HG03469 (cell line): ENCODE data around the gene RABGAP1L.
A peak's percentile ranks its signal among the peaks of the same experiment; 100 is the strongest.

Experiments used
- ATAC-seq: cut with Tn5 transposase; IDR thresholded peaks from one replicate; pipeline ENCODE4 v1.9.1; 2021; ENCODE audit warnings: mild to moderate bottlenecking, moderate library complexity, moderate number of reproducible peaks; ENCODE audit not compliant: unreplicated experiment

Gene RABGAP1L

DNA sequence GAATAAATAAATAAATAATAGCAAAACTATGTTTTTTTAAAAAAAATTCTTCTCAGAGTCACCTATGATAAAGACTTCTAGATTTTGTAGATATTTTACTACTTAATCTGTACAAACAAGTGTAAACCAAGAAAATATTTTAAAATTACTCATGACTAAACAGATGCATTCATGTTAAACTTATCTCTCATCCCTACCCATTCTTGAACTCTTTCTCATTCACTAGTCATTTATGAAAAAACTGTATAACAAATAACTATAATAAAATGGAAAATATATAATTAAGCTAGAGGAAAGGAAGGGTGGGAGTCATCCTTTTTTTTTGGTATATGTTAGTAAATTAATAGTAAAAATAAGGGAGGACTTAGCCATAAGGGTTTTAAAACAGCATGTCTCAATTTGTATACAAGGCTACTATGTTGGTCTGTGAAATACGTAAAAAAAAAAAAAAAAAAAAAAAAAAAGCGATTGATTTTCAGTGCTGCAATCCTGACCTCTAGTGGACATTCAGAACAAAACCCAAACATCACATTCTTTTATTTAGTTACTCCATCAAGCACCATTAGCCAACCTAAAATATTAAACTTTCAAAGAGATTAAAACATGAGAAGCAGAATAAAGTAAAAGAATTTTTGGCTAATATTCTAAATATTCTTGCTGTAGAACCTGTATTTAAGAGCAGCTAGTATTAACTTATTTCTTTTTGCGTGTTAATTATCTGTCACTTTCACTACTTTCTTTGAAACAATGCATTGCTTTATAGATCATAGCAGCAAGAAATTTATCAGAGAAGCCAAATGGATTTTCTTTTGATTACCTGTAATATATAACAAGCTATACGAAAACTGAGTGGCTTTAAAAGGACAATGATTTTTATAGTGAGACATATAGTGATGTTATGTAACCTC, 584.6 kb downstream of the RABGAP1L start:
- no peak for ATAC-seq

DNA sequence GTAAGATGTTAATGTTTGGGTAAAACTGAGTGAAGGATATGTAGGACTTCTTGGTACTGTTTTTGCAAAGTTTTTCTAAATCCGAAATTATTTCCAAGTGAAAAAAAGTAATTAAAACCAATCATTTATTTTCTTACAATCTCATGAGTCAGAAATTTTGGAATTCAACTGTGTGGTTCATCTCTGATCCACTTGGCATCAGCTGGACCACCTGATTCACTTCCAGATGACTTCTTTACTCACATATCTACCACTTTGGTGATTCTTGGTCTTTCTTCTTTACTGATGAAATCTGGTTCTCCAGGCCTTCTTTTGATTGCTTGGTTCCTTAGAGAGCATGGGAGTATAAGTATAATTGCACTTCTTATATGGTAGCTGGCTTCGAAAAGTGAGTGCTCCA, 585.6 kb downstream of the RABGAP1L start:
- no peak for ATAC-seq

DNA sequence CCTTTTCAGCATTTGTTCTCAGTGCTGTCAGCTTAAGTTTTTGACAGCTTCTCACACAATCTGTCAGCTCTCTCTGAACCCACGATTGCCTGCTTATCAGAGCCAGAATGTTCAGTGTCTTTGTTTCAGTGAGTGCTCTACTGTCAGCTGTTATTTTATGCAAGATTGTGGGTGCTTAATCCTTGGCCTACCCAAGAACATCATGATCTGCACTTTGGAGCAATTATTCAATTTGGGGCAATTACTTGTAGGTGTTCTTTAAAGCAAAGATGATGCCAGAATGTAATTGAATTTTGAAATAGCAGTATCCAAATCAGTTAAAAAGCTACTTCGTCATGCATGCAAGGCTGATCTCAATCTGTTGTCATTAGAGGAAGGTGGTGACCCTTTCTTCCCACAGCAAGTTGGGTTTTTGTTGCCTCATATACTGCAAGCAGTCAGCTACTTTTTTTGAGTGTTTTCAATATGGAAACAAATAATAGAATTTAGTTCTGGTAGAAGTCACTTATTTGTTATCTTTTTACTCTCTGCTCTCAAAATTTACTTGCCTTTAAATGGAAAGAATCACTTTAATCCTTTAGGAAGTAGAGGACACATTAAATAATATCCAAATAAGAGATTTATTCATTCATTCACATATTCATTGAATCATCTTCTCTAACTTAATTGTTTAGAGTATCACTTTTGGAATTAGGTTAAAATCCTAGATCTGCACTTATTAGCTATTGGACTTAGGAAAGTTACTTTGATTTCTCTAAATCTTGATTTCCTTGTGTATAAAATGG, 586.9 kb downstream of the RABGAP1L start:
- ATAC-seq: no peak

DNA sequence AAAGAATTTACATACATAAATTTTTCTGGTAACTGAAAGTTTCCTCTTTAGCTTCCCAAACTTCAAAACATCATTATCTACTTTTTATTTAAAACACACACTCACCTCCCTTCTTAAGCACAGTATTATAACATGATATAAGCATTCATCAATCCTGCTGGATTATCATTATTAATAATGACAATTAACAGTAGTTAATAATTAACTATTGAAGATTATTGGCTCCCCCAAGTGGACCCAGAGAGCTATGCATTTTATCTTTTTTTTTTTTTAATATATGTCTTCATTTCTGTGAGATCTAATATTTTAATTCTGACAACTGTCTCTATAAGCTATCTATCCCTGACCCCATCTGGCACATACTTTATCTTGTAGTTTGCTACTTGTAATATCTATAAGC, 588.3 kb downstream of the RABGAP1L start:
- no peak for ATAC-seq

DNA sequence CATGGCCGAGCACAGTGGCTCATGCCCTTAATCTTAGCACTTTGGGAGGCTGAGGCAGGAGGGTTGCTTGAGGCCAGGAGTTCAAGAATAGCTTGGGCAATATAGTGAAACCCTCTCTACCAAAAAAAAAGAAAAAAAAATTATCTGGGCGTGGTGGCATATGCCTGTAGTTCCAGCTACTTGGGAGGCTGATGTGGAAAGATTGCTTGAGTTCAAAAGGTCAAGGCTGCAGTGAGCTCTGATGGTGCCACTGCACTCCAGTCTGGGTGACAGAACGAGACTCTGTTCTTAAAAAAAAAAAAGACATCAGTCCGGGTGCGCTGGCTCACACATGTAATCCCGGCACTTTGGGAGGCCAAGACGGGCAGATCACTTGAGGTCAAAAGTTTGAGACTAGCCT, 589.3 kb downstream of the RABGAP1L start:
- no peak for ATAC-seq

DNA sequence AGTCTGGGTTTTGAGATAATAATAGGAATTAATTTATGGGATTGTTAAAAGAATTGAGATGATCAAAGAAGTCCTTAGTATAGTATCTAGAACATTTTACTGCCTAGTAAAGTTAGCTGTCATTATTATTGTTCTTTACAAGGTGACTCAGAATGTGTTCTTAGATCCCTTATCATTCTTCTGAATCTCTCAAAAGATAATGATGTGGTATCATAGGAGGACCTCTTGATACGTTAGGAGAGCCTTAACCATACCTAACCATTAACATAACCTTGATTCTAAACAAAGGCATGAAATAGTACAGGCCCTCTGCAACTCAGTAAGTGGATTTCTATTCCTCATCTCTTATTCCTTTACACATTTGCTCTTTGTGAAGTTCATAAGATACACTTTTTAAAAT, 593.8 kb downstream of the RABGAP1L start:
- ATAC-seq: no peak

DNA sequence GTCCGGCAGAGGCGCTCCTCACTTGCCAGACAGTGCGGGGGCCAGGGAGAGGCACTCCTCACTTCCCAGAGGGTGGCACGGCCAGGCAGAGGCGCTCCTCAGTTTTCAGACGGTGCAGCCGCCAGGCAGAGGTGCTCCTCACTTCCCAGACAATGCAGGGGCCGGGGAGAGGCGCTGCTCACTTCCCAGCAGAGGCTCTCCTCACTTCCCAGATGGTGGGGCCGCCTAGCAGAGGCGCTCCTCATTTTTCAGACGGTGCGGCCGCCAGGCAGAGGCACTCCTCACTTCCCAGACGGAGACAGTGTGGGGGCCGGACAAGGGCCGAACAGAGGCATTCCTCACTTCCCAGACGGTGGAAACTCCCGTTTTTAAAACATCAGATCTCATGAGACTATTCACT, 602.0 kb downstream of the RABGAP1L start:
- ATAC-seq: no peak

DNA sequence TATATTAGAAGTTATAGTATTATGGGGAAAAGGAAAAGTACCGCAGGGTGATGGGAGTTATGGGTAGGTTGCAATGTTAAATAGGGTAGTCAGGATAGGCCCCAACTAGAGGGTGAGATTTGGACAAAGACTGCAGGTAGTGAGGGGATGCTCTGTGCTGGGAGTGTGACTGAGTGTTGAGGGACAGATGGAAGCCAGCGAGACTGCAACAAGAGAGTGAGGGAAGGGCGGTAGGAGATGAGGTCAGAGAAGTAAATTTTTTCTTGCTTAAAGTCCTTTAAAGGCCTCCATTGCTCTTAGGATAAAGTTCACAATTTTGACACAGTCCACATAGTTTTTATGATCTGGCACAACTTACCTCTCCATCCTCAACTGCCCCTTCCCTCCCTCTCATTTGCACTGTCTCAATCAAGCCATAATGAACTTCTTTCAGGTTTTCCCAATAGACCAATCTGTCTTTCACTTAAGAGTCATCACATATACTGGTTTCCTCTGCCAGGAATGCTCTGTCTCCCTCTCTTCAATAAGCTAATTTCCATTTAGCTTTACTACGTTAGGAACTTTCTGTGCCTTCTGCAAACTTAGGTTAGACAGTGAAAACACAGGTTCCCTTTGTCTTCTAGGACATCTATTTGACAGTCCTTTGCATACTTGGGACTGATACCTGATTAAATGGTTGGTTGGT, 602.7 kb downstream of the RABGAP1L start:
- ATAC-seq: no peak

DNA sequence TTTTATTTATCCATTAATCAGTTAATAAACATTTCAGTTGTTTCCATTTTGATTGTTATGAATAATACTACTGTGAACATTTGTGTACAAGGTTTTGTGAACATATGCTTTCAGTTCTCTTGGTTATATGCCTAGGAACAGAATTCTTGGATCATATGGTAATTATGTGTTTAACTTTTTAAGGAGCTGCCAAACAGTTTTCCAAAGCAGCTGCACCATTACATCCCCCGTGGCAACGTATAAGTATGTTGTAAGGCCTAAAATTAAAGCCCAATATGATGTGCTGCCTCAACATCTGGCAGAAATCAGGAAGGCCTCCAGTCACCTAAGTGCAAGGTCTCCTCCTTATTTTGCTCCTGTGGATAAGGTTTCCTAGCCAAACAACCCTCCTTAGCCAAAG, 604.9 kb downstream of the RABGAP1L start:
- no peak for ATAC-seq

DNA sequence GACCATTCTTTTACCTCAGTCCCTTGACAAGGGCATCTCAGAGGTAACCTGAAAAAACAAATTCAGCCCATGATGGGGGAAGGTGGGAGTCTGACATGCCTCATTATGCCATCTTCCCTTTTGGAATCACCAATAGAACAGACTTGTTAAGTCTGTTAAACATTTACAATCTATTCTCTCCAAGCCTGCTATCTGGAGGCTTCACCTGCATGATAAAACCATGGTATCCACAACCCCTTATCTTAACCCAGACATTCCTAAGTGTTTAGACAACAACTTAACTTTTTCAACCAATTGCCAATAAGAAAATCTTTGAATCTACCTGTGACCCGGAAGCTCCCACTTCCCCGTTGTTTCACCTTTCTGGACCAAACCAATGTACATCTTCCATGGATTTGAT, 607.4 kb downstream of the RABGAP1L start:
- no peak for ATAC-seq

DNA sequence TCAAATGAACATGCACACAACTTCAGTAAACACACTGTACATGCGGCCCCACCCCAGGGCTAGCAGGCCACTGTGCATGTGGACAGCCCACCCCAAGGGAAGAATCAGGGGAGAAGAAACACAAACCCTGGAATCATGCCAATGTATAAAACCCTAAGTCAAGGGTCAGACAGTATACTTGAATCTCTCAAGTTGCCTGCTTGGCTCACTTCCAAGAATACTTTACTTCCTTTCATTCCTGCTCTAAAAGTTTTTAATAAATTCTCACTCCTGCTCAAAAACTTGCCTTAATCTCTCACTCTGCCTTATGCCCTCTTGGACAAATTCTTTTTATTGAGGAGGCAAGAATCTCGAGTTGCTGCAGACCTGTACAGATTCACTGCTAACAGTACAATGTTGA, 609.2 kb downstream of the RABGAP1L start:
- no peak for ATAC-seq

DNA sequence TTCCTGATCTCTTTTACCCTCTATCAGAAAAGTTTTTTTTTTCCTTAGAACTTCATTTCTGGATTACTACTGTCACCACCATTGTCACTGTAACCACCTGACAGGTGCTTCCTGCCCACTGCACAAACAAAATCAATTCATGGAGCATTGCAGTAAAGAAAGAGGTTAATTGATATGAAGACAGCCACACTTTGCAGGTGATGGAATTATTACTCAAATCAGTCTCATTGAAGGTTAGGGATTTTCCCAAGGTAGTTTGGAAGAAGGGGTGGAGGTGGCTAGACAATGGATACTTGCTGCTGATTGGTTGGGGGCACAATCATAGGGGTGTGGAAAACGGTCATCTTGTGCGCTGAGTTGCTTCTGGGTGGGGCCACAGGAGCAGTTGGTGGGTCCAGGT, 609.6 kb downstream of the RABGAP1L start:
- ATAC-seq: no peak

DNA sequence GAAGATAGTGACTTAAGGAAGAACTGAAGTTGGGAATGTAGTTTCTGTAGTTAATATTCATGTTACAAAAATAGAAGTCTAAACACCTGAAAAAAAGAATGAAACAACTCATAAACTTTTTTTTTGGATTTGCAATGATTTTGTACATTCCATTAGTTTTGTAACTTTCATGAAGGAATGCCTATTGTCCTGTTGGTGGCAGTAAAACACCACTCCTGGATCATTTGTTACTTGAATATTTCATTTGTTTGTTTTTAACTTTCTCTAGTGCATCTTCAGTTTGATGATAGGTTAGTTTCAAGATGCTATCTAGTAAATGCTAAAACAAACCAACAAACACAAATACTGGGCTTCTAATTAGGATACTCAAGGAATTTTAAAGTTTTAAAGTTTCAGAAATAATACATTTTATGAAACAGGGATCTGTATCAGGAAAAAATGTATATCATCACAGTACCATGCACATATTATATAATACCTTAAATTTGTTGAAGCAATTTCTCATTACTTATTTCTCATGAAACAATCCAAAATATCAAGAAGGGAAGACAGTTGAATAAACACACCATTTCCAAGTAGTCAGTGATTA, 610.7 kb downstream of the RABGAP1L start:
- no peak for ATAC-seq

DNA sequence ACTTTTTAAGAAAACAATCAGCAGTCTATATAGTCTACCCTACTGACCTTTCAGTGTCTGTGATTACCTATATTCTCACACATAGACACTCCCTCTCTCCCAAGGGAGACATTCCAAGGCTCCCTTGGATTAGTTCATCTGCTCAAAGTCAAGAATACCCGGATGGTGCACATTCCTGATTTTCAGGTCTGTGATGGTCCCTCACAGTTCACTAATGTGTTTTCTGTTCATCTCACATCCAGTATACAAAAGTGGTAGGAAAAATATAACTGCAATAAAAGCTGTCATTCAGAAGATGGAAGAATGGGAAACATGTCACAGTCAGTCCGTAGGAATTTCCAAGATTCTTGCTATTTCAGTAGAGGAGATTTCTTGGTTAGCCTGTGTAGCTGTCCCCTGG, 616.3 kb downstream of the RABGAP1L start:
- ATAC-seq: no peak

DNA sequence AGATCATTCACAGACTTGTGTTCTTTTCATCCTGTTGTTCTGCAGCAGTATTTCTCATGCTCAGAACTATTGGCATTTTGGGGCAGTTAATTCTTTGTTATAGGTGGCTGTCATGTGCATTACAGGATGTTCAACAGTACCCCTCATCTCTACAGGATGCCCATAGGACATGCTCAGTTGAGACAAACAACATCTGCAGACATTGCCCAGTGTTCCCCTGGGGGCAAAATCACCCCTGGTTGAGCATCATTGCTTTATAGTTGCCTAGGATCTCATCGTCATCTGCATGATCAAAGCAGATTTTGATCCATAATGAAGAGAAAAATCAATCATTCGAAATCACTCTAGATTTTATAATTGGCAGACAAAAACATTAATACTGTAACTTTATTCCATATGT, 617.9 kb downstream of the RABGAP1L start:
- no peak for ATAC-seq

DNA sequence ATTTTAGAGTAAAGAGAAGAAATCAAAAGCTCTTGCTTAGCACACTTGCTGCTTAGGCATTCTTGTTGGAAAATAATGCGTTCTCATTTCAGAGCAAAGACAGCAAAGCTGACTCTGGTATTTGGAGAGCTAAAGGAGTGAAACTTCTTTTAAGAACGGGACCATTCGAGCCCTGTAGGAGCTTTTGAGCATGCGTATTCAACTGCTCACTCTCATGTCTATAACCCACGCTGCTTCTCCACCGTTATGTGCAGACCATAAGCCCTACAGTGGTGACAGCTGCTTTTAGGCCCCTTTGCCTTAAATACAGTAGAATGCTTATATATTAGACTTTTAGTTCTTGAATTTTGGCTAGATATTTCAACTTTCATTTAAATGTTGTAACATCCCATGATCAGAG, 626.2 kb downstream of the RABGAP1L start:
- no peak for ATAC-seq

DNA sequence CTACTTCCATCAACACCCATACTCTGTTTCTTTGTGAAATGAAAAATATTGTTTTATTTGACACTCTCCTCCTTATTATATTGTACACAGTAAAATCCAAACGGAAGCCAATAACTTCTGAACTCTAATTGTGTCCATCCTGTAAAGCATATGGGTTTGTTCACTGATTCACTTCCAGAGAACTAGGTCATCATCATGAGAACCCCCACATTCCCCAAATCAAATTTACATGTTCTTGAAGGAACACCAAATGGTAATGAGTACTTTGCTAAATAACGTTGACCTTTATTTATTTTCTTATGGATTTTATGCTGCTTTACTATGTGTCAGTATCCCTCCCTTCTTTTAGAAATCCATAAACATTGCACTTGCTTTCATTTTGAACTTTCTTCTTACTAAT, 627.0 kb downstream of the RABGAP1L start:
- ATAC-seq: no peak

DNA sequence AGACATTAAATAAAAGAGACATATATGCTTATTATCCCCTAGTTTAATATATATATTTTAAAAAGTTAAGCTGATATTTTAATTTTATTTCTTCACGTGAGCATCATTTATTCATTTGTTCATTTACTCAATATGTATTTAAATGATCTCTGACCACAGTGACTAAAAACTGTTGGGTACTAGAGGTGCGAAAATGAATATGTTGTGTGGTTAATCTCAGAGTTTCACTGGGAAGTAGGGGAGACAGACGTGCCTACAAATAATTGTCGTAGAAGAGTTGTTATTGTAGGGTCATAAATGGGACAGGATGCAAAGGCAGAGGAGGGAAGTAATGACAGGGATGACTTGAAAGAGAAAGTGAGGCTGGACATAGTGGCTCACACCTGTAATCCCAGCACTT, 627.4 kb downstream of the RABGAP1L start:
- peak; percentile 65 for ATAC-seq

DNA sequence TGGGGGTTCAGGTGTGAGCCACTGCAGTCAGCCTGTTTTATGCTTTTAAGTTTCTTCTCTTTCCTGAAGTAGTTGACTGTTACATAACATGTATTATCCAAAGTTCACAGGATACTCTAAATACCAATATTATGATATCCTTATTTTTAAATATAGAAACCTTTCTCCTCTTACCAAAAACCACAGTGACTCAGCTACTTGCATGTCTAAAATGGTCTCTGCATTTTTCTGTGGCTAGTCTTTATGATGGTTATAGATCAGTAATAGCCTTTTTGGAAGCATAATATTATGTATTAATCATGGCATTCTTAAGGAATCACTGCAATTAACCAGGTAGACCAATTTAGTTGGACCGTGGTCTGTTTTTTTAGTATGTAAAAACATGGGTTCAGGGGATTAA, 629.7 kb downstream of the RABGAP1L start:
- no peak for ATAC-seq

DNA sequence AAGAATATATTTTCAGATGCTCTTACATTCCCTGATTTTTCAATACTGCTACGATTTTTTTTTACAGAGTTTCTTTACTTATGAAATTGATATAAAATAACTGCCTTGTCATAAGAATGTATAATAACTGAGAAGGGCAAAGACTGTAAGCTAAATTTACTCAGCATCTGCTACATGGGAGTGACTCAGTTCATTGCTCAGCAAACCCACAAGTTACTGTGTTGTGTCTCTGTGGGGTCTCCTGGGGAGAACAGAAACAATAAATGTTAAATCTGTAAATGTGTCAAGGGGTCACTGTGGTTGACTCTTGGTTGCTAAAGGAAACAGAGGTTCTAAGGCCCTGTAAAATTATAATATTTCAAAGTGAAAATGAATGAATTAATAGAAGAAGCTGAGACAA, 630.1 kb downstream of the RABGAP1L start:
- ATAC-seq: peak; percentile 57

DNA sequence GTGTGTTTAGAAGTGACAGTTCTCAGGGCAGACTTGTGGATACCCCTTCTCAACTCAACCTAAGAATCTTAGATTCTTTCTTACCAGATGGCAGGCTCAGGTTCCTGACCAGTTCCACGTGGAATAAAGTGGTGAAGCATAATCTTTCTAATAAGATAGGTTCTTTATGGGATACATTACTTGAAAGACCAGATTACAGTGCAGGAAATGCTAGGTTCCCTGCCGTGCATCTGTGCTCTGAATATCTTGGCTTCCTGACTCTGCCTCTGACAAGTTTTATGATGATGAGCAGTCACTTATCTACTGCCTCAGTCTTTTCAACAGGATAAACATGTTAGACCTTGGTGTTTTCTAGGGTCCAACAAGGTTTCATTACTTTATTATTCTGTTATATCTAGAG, 632.5 kb downstream of the RABGAP1L start:
- no peak for ATAC-seq
